Astrocyte (in vitro differentiated cells and primary cell): ENCODE results near the gene PCMTD2. TPM values are rescaled to one million over a fixed set of nuclear protein-coding genes. Genes with fewer than 3 reads are reported as not detected.
A peak's percentile ranks its signal among the peaks of the same experiment; 100 is the strongest.
"Not testable (repeated sequence)": the region's sequence is repeated elsewhere in the genome, so short reads cannot be mapped to it uniquely, and the experiment has no call there.

Experiments
- DNase-seq: peaks from one replicate; pipeline ENCODE4 v3.0.0-alpha.2; 2010; ENCODE audit warnings: low read depth
- FAIRE-seq: peaks from 2 replicates; lab custom pipeline; 2011; peaks lifted over from hg19 to GRCh38; lab: Jason Lieb, UNC
- H2AFZ ChIP-seq: 2 replicates; pipeline ENCODE4 v1.6.0; 2012; ENCODE audit warnings: low read depth, low read length, inconsistent platforms
- H3K27ac ChIP-seq: 2 replicates; pipeline ENCODE4 v1.5.1; 2011; ENCODE audit warnings: low read depth, low read length, inconsistent platforms
- H3K27me3 ChIP-seq: 2 replicates; pipeline ENCODE4 v1.6.0; 2011; ENCODE audit warnings: low read length, inconsistent platforms; ENCODE audit not compliant: insufficient read depth
- H3K36me3 ChIP-seq: 2 replicates; pipeline ENCODE4 v1.5.1; 2011; ENCODE audit warnings: low read length, inconsistent platforms; ENCODE audit not compliant: insufficient read depth
- H3K4me1 ChIP-seq: 2 replicates; pipeline ENCODE4 v1.5.1; 2011; ENCODE audit warnings: low read length, inconsistent platforms; ENCODE audit not compliant: insufficient read depth
- H3K4me2 ChIP-seq: 2 replicates; pipeline ENCODE4 v1.6.0; 2012; ENCODE audit warnings: low read length, inconsistent platforms
- H3K4me3 ChIP-seq: 2 replicates; pipeline ENCODE4 v1.5.1; 2011; ENCODE audit warnings: low read depth, mild to moderate bottlenecking, low read length, inconsistent platforms; ENCODE audit not compliant: insufficient read depth
- H3K79me2 ChIP-seq: 2 replicates; pipeline ENCODE4 v1.6.0; 2012; ENCODE audit warnings: mild to moderate bottlenecking, low read length, inconsistent platforms; ENCODE audit not compliant: insufficient read depth
- H3K9ac ChIP-seq: 2 replicates; pipeline ENCODE4 v1.6.0; 2012; ENCODE audit warnings: mild to moderate bottlenecking, low read length, inconsistent platforms
- H3K9me3 ChIP-seq: 2 replicates; pipeline ENCODE4 v1.5.1; 2012; ENCODE audit warnings: low read depth, mild to moderate bottlenecking, low read length, inconsistent platforms; ENCODE audit not compliant: insufficient read depth
- H4K20me1 ChIP-seq: 2 replicates; pipeline ENCODE4 v1.6.0; 2012; ENCODE audit warnings: low read length, inconsistent platforms; ENCODE audit not compliant: insufficient read depth
- H3K27ac Mint-ChIP-seq: one replicate; pipeline ENCODE4 v1.8.0; 2021; ENCODE audit warnings: mild to moderate bottlenecking, mixed read lengths; ENCODE audit not compliant: unreplicated experiment
- H3K27me3 Mint-ChIP-seq: one replicate; pipeline ENCODE4 v1.8.0; 2021; ENCODE audit warnings: low read depth, mixed read lengths; ENCODE audit not compliant: unreplicated experiment
- H3K36me3 Mint-ChIP-seq: one replicate; pipeline ENCODE4 v1.8.0; 2021; ENCODE audit warnings: low read depth, mixed read lengths; ENCODE audit not compliant: unreplicated experiment
- H3K4me1 Mint-ChIP-seq: one replicate; pipeline ENCODE4 v1.8.0; 2021; ENCODE audit warnings: low read depth, mixed read lengths; ENCODE audit not compliant: unreplicated experiment
- H3K4me3 Mint-ChIP-seq: one replicate; pipeline ENCODE4 v1.8.0; 2021; ENCODE audit warnings: mild to moderate bottlenecking, moderate library complexity, mixed read lengths; ENCODE audit not compliant: unreplicated experiment
- H3K9me3 Mint-ChIP-seq: one replicate; pipeline ENCODE4 v1.8.0; 2021; ENCODE audit warnings: mild to moderate bottlenecking, mixed read lengths; ENCODE audit not compliant: unreplicated experiment
- total RNA-seq: library from RNA; stranded (reverse); gene quantifications from 2 replicates; pipeline ENCODE4 v1.2.1, GENCODE V29; 2021

Gene PCMTD2
- total RNA-seq, 1 donor from 2014 or later: 40.0 TPM

- not testable (repeated sequence) for H3K4me1 Mint-ChIP-seq, H3K36me3 Mint-ChIP-seq, H3K79me2 ChIP-seq, H2AFZ ChIP-seq, H3K9ac ChIP-seq, H3K27me3 ChIP-seq, FAIRE-seq, H3K27ac Mint-ChIP-seq, H3K27me3 Mint-ChIP-seq, H3K4me3 ChIP-seq, H3K9me3 Mint-ChIP-seq, H4K20me1 ChIP-seq, H3K4me3 Mint-ChIP-seq, H3K9me3 ChIP-seq, H3K27ac ChIP-seq, DNase-seq, H3K4me2 ChIP-seq, H3K4me1 ChIP-seq, H3K36me3 ChIP-seq
Measured at GRCh38 chr20:64303086-64303485, 47.5 kb downstream of the PCMTD2 start.

DNA sequence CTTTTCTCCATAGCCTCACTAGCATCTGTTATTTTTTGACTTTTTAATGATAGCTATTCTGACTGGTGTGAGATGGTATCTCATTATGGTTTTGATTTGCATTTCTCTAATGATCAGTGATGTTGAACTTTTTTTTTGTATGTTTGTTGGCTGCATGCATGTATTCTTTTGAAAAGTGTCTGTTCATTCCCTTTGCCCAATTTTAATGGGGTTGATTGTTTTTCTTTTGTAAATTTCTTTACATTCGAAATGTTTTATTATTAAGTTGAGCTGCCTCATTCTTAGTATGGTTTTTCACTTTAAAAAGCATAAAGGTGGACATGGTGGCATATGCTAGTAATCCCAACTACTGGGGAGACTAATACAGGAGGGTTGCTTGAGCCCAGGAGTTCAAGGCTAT, 58.2 kb downstream of the PCMTD2 start:
- not testable (repeated sequence) for H3K4me1 ChIP-seq, H3K27ac ChIP-seq, H3K9me3 Mint-ChIP-seq, H3K36me3 ChIP-seq, H3K79me2 ChIP-seq, H3K4me1 Mint-ChIP-seq, H2AFZ ChIP-seq, H3K27me3 ChIP-seq, H3K27ac Mint-ChIP-seq, DNase-seq, H3K36me3 Mint-ChIP-seq, H3K9ac ChIP-seq, H3K9me3 ChIP-seq, H3K4me2 ChIP-seq, H3K4me3 ChIP-seq, H4K20me1 ChIP-seq, FAIRE-seq, H3K4me3 Mint-ChIP-seq
- H3K27me3 Mint-ChIP-seq: peaks cover 21% of the 10 kb centered on the region

DNA sequence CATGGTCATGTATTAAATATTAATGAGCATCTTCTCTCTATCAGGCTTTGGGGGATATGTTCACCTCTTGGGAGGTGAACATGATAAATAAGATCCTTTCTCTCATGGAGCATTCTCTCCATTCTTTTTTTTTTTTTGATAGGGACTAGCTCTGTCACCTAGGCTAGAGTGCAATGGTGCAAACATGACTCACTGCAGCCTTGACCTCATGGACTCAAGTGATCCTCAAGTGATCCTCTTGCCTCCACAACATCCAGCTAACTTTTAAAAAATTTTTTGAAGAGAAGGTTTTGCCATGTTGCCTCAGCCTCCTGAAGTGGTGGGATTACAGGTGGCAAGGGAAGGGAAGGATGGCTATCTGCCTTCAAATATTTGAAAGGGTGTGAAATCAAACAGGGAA, 59.8 kb downstream of the PCMTD2 start:
- H3K36me3 ChIP-seq, H3K4me3 ChIP-seq, H3K4me1 Mint-ChIP-seq, H3K27ac ChIP-seq, H3K36me3 Mint-ChIP-seq, H3K27ac Mint-ChIP-seq, FAIRE-seq, H3K4me3 Mint-ChIP-seq, H3K4me1 ChIP-seq, H3K9ac ChIP-seq, H3K9me3 ChIP-seq, DNase-seq, H3K27me3 ChIP-seq, H3K9me3 Mint-ChIP-seq, H3K79me2 ChIP-seq, H2AFZ ChIP-seq, H4K20me1 ChIP-seq, H3K4me2 ChIP-seq: not testable (repeated sequence)
- peaks cover 29% of the 10 kb centered on the region for H3K27me3 Mint-ChIP-seq

DNA sequence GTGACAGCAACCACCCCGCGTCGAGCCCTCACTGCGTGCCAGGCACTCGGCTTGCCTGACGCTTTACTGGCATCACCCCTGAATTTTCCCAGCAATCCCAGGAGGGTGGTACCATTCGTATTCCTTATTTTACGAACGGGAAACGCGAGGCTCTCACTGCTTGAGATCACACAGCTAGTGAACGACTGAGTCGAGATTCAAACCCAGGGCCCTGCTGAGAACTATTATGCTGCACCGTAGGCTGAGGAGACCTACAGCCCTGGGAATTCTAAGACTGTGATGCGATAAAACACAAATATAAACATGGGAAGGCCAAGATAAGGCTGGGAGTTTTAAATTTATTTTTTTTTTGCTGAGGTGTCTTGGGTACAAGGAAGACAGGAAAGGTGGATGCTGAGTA, 60.3 kb downstream of the PCMTD2 start:
- DNase-seq, H3K36me3 Mint-ChIP-seq, H3K4me1 Mint-ChIP-seq, H3K27me3 ChIP-seq, FAIRE-seq, H3K4me2 ChIP-seq, H3K4me1 ChIP-seq, H3K27ac Mint-ChIP-seq, H3K9ac ChIP-seq, H3K4me3 ChIP-seq, H2AFZ ChIP-seq, H3K36me3 ChIP-seq, H3K9me3 Mint-ChIP-seq, H3K79me2 ChIP-seq, H3K27ac ChIP-seq, H3K9me3 ChIP-seq, H4K20me1 ChIP-seq: not testable (repeated sequence)
- peaks cover 32% of the 10 kb centered on the region for H3K27me3 Mint-ChIP-seq
- H3K4me3 Mint-ChIP-seq: peak overlapping the region; percentile 36

DNA sequence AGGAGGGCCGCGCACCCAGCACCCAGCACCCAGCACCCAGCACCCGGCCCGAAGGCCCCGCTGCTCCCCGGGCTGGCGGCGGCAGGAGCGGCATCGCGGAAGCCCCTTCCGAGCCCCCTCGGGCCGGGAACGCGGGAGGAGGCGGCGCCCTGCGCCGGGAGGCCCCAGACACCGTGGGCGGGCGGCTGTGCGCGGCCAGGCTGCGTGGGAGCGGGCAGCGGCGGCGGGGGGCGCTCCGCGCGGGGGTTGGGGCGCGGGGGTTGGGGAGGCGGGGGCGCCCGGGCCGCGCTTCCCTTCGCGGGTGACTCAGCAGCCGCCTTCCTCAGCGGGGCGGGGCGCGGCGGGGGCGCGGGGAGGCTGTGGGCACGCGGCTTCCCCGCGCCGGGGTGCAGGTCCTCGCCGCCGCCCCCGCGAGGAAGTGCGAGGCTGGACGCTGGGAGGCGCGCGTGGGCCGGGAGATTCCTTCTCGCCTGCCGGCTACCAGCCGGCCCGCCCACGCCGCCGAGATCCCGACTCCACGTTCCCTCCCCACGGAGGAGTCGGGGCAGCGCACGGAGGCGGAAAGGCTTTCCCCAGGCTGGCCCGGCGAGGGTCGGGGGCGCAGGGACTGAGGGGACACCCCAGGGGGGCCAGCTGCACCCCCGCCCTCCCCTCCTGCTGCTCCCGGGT, 61.0 kb downstream of the PCMTD2 start:
- H4K20me1 ChIP-seq, DNase-seq, H3K4me1 ChIP-seq, H3K9me3 ChIP-seq, H3K9ac ChIP-seq, H3K36me3 ChIP-seq, FAIRE-seq, H3K9me3 Mint-ChIP-seq, H2AFZ ChIP-seq, H3K4me3 Mint-ChIP-seq, H3K27ac Mint-ChIP-seq, H3K79me2 ChIP-seq, H3K4me1 Mint-ChIP-seq, H3K27me3 ChIP-seq, H3K36me3 Mint-ChIP-seq, H3K27ac ChIP-seq, H3K4me3 ChIP-seq: not testable (repeated sequence)
- peaks cover 33% of the 10 kb centered on the region for H3K27me3 Mint-ChIP-seq
- peak overlapping the region; percentile 33 for H3K4me2 ChIP-seq
